HG02610 (cell line): ENCODE results near the gene SGMS1.
"Not testable (repeated sequence)": the region's sequence is repeated elsewhere in the genome, so short reads cannot be mapped to it uniquely, and the experiment has no call there.

Source experiments
- ATAC-seq: cut with Tn5 transposase; IDR thresholded peaks from one replicate; pipeline ENCODE4 v1.9.1; 2021; ENCODE audit warnings: mild to moderate bottlenecking, moderate library complexity; ENCODE audit not compliant: unreplicated experiment

The SGMS1 gene

DNA sequence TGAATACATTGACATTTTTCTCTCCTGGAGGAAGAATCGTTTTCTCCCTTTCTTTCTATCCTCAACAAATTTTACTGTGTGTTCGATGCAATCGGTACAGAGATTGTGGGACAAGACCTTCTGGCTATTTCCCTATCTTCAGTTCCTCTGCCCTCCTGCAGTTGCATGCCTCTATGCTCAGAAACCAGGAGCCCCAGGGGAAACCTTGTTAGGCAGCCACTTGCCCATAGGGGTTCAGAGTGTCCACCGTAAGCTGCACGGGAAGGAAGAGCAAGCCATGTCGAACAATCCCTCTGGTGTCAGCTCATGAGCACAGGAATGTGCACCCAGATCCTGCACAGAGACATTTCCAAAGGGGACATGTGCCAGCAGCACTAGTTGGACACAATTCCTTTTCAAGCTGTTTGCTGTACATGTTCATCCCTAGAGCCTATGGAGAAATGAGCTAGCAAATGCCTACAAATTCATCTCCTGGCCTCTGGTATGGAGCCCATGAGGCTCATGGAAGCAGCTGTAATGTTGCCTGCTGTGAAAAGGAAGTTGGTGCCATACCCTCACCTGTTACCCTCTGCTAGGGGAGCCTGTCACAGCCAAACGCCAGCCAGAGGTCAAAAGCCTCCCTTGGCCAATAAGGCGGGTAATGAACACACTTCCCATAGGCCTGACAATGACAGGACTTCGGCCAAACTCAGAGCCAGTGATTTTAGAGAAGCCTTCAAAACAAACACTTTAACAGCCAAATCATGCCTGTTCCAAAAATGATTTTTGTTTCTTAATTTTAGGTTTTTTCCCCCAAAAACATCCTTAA is 336.6 kb downstream of the SGMS1 start:
- no peak for ATAC-seq

DNA sequence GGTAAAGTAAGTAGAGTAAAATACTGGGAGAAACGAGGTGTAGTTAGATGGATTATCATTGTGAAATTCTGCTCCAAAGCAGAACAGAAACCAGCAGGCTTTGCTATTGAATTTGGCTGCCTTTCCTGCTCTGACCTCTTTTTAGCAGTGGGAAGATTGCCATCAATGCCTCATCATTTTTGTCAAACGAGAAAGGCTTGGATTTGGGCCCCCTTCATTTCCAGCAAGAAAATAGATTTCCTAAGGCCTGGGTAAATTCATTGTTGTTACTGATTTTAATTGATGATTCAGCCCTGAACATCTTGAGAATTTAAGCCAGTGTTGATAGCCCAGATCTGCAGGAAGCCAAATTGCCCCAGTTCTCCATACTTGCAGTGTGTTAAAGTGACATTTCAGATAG is 337.2 kb downstream of the SGMS1 start:
- no peak for ATAC-seq

DNA sequence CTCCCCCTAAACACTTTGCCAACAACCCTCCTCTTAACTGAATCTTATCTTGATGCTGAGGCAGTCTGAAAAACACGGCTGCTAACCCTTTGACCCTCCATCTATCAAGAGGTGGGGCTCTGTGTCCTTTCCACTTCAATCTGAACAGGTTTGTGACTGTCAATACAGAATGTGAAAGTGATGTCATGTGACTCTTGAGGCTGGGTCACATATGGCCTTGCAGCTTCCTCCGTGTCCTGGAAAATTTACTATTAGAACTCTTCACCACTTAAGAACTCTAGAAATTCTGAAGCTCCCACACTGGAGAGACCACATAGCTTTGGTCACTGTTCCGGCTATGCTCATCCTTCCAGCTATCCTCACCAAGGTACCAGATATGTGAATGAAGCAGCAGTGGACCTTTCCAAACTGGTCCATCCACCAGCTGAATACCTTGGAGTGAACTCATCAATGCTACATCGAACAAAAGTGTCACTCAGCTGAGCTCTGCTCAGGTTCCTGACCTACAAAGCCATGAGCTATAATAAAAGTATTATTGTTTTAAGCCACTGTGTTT is 341.7 kb downstream of the SGMS1 start:
- no peak for ATAC-seq

DNA sequence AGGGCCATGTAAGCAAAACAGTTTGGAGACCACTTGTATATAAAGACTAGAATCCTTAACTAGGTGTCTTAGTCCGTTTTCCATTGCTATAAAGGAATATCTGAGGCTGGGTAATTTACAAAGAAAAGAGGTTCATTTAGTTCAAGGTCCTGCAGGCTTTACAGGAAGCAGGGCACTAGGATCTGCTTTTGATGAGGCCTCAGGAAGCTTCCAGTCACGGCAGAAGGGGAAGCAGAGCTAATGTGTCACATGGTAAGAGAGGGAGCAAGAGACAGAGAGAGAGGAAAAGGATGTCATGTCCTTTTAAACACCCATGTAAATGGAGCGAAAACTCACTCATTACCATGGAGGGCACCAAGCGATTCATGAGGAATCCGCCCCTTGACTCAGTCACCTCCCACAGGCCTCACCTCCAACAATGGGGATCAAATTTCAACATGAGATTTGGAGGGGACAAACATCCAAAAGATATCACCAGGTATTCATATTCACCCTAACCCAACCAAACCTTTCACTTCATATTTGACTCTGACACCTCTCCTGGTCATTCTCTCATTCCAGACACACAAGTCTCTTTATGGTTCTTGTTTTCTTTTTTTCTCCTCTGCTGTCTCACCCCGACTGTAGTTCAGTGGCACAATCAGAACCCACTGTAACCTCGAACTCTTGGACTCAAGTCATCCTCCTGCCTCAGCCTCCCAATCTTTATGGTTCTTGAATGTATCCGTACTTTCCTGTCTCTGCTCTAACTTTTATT is 342.4 kb downstream of the SGMS1 start:
- ATAC-seq, result no peak

GRCh38 chr10:50280049-50280841 is 343.5 kb downstream of the SGMS1 start:
- ATAC-seq, result no peak

DNA sequence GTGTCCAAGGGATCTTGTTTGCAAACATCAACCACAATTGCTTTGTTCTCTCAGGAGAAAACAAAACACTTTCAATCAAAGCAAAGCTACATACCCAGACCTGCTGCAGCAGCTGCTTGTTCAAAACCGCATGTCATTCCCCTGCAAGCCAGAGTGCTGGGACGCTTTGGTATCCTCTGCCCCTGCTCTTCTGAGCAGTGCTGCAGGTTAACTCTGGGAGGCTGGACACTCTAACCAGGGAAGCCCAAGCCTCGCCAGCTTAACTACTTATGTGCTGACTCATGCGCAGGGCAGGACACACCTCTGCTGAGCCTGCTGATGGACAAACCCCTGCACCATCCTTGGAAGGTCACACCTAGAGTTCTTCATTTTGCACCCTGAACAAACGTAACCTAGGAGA is 344.3 kb downstream of the SGMS1 start:
- no peak for ATAC-seq

- peak; percentile 74 for ATAC-seq
Measured at GRCh38 chr10:50275650-50276235, 348.0 kb downstream of the SGMS1 start.

- ATAC-seq, result no peak
Measured at GRCh38 chr10:50272531-50272930, 351.2 kb downstream of the SGMS1 start.

DNA sequence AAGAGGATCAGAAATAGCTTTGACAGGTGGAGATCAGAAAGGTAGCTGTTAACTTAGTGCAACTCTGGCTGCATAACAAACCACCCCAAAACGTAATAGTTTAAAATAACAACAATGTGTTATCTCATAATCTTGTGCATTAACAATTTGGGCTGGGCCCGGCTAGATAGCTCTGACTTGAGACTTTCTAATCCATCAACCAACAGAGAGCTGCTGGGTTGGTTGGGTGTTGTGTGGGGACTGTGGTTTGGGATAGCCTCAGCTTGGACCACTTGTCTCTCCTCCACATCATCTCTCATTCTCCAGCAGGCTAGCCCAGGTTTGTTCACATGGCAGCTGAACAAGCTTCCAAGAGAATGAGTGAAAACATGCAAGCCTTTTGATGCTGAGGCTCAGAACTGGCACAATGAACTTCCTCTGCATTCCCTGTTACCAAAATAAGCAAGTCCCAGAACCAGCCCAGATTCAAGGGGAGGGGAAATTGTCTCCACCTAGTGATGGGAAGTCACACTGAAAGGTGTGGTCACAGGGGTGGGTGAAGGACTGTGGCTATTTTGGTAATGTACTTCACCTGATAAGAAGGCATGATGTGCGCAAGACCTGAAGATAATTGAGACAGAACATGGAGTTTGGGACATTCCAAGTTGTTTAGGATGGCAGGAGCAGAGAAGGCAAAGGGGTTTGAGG is 352.0 kb downstream of the SGMS1 start:
- ATAC-seq, result no peak

DNA sequence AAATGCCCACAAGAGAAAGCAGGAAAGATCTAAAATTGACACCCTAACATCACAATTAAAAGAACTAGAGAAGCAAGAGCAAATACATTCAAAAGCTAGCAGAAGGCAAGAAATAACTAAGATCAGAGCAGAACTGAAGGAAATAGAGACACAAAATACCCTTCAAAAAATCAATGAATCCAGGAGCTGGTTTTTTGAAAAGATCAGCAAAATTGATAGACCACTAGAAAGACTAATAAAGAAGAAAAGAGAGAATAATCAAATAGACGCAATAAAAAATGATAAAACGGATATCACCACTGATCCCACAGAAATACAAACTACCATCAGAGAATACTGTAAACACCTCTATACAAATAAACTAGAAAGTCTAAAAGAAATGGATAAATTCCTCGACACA is 355.9 kb downstream of the SGMS1 start:
- not testable (repeated sequence) for ATAC-seq

- not testable (repeated sequence) for ATAC-seq
Measured at GRCh38 chr10:50262625-50263024, 361.1 kb downstream of the SGMS1 start.

- peak; percentile 98 for ATAC-seq
Measured at GRCh38 chr10:50260791-50261281, 362.9 kb downstream of the SGMS1 start.
